CD14-positive monocyte (primary cell): ENCODE measurements around the gene LILRB3. TPM values are rescaled to one million over a fixed set of nuclear protein-coding genes. Genes with fewer than 3 reads are reported as not detected.

Experiments used
- DNase-seq, 3 donors: peaks; one replicate each; pipeline ENCODE4 v3.0.0-alpha.2; 2011 to 2022
- H2AFZ ChIP-seq: 2 replicates; pipeline ENCODE4 v1.6.0; 2012; ENCODE audit warnings: mild to moderate bottlenecking, low read depth, low read length, inconsistent platforms; ENCODE audit not compliant: insufficient read depth, poor library complexity, severe bottlenecking
- H3K27ac ChIP-seq, 2 donors: 1 replicate in 1 of 2; 2 replicates in 1 of 2; pipeline ENCODE4 v1.5.1; 2012 to 2013; ENCODE audit warnings: low read length in 2 of 2, control low read depth in 1 of 2, inconsistent platforms in 1 of 2, low read depth in 1 of 2, mild to moderate bottlenecking in 1 of 2
- H3K27me3 ChIP-seq, 2 donors: one replicate each; pipeline versions ENCODE4 v1.6.0 to v1.6.1; 2011 to 2013; ENCODE audit warnings: low read length in 2 of 2; ENCODE audit not compliant: control insufficient read depth in 2 of 2, insufficient read depth in 2 of 2
- H3K36me3 ChIP-seq, 2 donors: replicated peaks in 1 of 2; 1 replicate in 1 of 2; 2 replicates in 1 of 2; pipeline versions ENCODE4 v1.5.1 to v1.6.1; 2012 to 2013; ENCODE audit warnings: low read length in 2 of 2, control low read depth in 1 of 2, inconsistent platforms in 1 of 2, mild to moderate bottlenecking in 1 of 2; ENCODE audit not compliant: insufficient read depth in 2 of 2, control insufficient read depth in 1 of 2
- H3K4me1 ChIP-seq, 2 donors: 1 replicate in 1 of 2; 2 replicates in 1 of 2; pipeline versions ENCODE4 v1.5.1 to v1.6.1; 2012 to 2013; ENCODE audit warnings: low read length in 2 of 2, control low read depth in 1 of 2, inconsistent platforms in 1 of 2, mild to moderate bottlenecking in 1 of 2, moderate library complexity in 1 of 2; ENCODE audit not compliant: insufficient read depth in 2 of 2, control insufficient read depth in 1 of 2
- H3K4me2 ChIP-seq: replicated peaks from 2 replicates; pipeline ENCODE3; 2012; ENCODE audit warnings: low read length, moderate library complexity, mild to moderate bottlenecking; ENCODE audit not compliant: poor library complexity, severe bottlenecking; ENCODE audit errors: extremely low read depth
- H3K4me3 ChIP-seq, 3 experiments: fragments of 200-600 bp in 1 of 3; sonication (generic) in 1 of 3; replicated peaks in 1 of 3; 1 replicate in 2 of 3; 2 replicates in 1 of 3; pipeline ENCODE4 v1.5.1; 2011 to 2013; ENCODE audit warnings: low read length in 3 of 3, mild to moderate bottlenecking in 3 of 3, control low read depth in 2 of 3, low read depth in 2 of 3, inconsistent platforms in 1 of 3, moderate library complexity in 1 of 3
- H3K79me2 ChIP-seq: 2 replicates; pipeline ENCODE4 v1.6.0; 2012; ENCODE audit warnings: mild to moderate bottlenecking, control low read depth, inconsistent platforms, low read length, moderate library complexity; ENCODE audit not compliant: insufficient read depth
- H3K9ac ChIP-seq: 2 replicates; pipeline ENCODE4 v1.6.0; 2017; ENCODE audit warnings: low read length, mild to moderate bottlenecking; ENCODE audit not compliant: insufficient read depth, poor library complexity, severe bottlenecking
- H3K9me3 ChIP-seq, 2 donors: replicated peaks in 1 of 2; 1 replicate in 1 of 2; 2 replicates in 1 of 2; pipeline versions ENCODE4 v1.5.1 to v1.6.1; 2012 to 2013; ENCODE audit warnings: low read length in 2 of 2, control low read depth in 1 of 2; ENCODE audit not compliant: control insufficient read depth in 1 of 2, insufficient read depth in 1 of 2
- H4K20me1 ChIP-seq: 2 replicates; pipeline ENCODE4 v1.6.0; 2012; ENCODE audit warnings: mild to moderate bottlenecking, low read length, control low read depth, moderate library complexity; ENCODE audit not compliant: insufficient read depth
- H3K27ac Mint-ChIP-seq, 7 donors: one replicate each; pipeline ENCODE4 v1.8.0; 2020; ENCODE audit warnings: mild to moderate bottlenecking in 7 of 7, mixed read lengths in 7 of 7, moderate library complexity in 6 of 7, inconsistent platforms in 2 of 7
- H3K27me3 Mint-ChIP-seq, 3 donors: one replicate each; pipeline ENCODE4 v1.8.0; 2021 to 2022; ENCODE audit warnings: low read depth in 3 of 3, mild to moderate bottlenecking in 3 of 3, mixed read lengths in 3 of 3, moderate library complexity in 3 of 3, inconsistent platforms in 1 of 3
- H3K36me3 Mint-ChIP-seq, 2 donors: one replicate each; pipeline ENCODE4 v1.8.0; 2020; ENCODE audit warnings: mixed read lengths in 2 of 2, inconsistent platforms in 1 of 2, mild to moderate bottlenecking in 1 of 2
- H3K4me1 Mint-ChIP-seq: one replicate; pipeline ENCODE4 v1.8.0; 2020; ENCODE audit warnings: mild to moderate bottlenecking, mixed read lengths
- H3K4me3 Mint-ChIP-seq, 2 donors: one replicate each; pipeline ENCODE4 v1.8.0; 2020; ENCODE audit warnings: mild to moderate bottlenecking in 2 of 2, mixed read lengths in 2 of 2, moderate library complexity in 1 of 2
- H3K9me3 Mint-ChIP-seq, 7 donors: one replicate each; pipeline ENCODE4 v1.8.0; 2020 to 2022; ENCODE audit warnings: mixed read lengths in 7 of 7, mild to moderate bottlenecking in 6 of 7, moderate library complexity in 6 of 7, inconsistent platforms in 2 of 7
- CTCF ChIP-seq: fragments of 200-600 bp; IDR thresholded peaks from one replicate; pipeline ENCODE4 v1.8.0; 2022; ENCODE audit warnings: antibody characterized with exemption, mild to moderate bottlenecking
- WGBS: methylation state at CpG from one replicate; pipeline ENCODE4 v1.1.5; 2013; ENCODE audit warnings: missing lambda C conversion rate; ENCODE audit not compliant: insufficient coverage; 5-methylcytosine and 5-hydroxymethylcytosine counted together
- intact Hi-C, 2 donors: fragments of 100-400 bp; cut with micrococcal nuclease; formaldehyde crosslinking; loops; one replicate each; pipeline versions ENCODE4 v1.15.0 to v1.15.1; 2023
- polyA plus RNA-seq, 3 donors: library from polyadenylated mRNA; depleted of rRNA in 1 of 3; unstranded in 2 of 3; stranded (reverse) in 1 of 3; fragments of 300-500 nt in 2 of 3; fragments of >200 nt in 1 of 3; fragmentation: Illumina TruSeq in 2 of 3; gene quantifications; 1 replicate in 2 of 3; 2 replicates in 1 of 3; pipeline ENCODE4 v1.2.3, GENCODE V29; 2012 to 2021

The LILRB3 gene
- polyA plus RNA-seq, 3 donors = 62.9 to 455 (median 104) TPM

GRCh38 chr19:54201980-54202379, 20.8 kb downstream of the LILRB3 start:
- H3K36me3 Mint-ChIP-seq = peaks cover 71 to 76% of the 10 kb centered on the region in 2 donors
- H3K79me2 ChIP-seq = peaks cover 69% of the 10 kb centered on the region
- peaks cover 58% of the 10 kb centered on the region for H3K4me1 Mint-ChIP-seq
- H3K4me3 Mint-ChIP-seq = peak overlapping the region; percentile 100
- H3K27me3 ChIP-seq = no peaks in the 10 kb centered on the region
- WGBS = 76% methylated on average over 6 of the region's 13 CpGs
- H3K4me1 ChIP-seq = peaks cover 65 to 66% of the 10 kb centered on the region in 2 donors
- peak overlapping the region; percentile 99 to 100 (median 100) for H3K27ac Mint-ChIP-seq
- peaks cover 0 to 4% (median 0%) of the 10 kb centered on the region in 7 donors for H3K9me3 Mint-ChIP-seq
- H3K4me2 ChIP-seq = peak overlapping the region; percentile 99
- TF ChIP-seq CTCF = no peak
- H2AFZ ChIP-seq = no peak overlapping the region
- no peaks in the 10 kb centered on the region for H3K9me3 ChIP-seq
- no peaks in the 10 kb centered on the region for H3K27me3 Mint-ChIP-seq
- H3K36me3 ChIP-seq = peaks cover 58 to 62% of the 10 kb centered on the region in 2 donors
- peak overlapping the region; percentile 93 to 97 for H3K27ac ChIP-seq
- peak overlapping the region; percentile 85 for H3K9ac ChIP-seq
- intact Hi-C loops = loop anchor here in 1 of 2 donors (5.0 kb wide), 1 partner anchor 35 kb away; no protein-coding TSS in a partner anchor
- peaks cover 58% of the 10 kb centered on the region for H4K20me1 ChIP-seq
- DNase-seq = no peak
- peak overlapping the region; percentile 83 to 99 (median 91) for H3K4me3 ChIP-seq

- H3K4me1 Mint-ChIP-seq = peaks cover 51% of the 10 kb centered on the region
- Histone ChIP-seq H3K4me1 (peaks cover 57 to 62% of the 10 kb centered on the region in 2 donors), H3K27me3 (no peaks in the 10 kb centered on the region), H4K20me1 (peaks cover 54% of the 10 kb centered on the region), H3K4me2 (peak overlapping the region; percentile 99), H2AFZ (no peak overlapping the region), H3K36me3 (peaks cover 50 to 60% of the 10 kb centered on the region in 2 donors), H3K4me3 (peak overlapping the region; percentile 83 to 99 (median 91)), H3K79me2 (peaks cover 62% of the 10 kb centered on the region), H3K9ac (peak overlapping the region; percentile 85), H3K27ac (peak overlapping the region; percentile 93 to 97), H3K9me3 (no peaks in the 10 kb centered on the region)
- 5% methylated on average over 22 of the region's 28 CpGs for WGBS
- peak overlapping the region; percentile 99 to 100 (median 100) for H3K27ac Mint-ChIP-seq
- H3K9me3 Mint-ChIP-seq = peaks cover 0 to 4% (median 0%) of the 10 kb centered on the region in 7 donors
- DNase-seq = no peak
- H3K4me3 Mint-ChIP-seq = peak overlapping the region; percentile 100
- intact Hi-C loops = loop anchor here in 1 of 2 donors (5.0 kb wide), 1 partner anchor 34 kb away; no protein-coding TSS in a partner anchor
- TF ChIP-seq CTCF = no peak
- H3K27me3 Mint-ChIP-seq = no peaks in the 10 kb centered on the region
- peaks cover 64 to 68% of the 10 kb centered on the region in 2 donors for H3K36me3 Mint-ChIP-seq
Observed at GRCh38 chr19:54201172-54201701, 21.6 kb downstream of the LILRB3 start.
